T1000 (cell line): ENCODE results near the gene HM13.
"Not testable (repeated sequence)": the region's sequence is repeated elsewhere in the genome, so short reads cannot be mapped to it uniquely, and the experiment has no call there.

Experiments used
- DNase-seq: peaks from one replicate; lab custom pipeline; 2025; ENCODE audit warnings: mixed read lengths; lab: John Stamatoyannopoulos, UW

Gene HM13, protein sequence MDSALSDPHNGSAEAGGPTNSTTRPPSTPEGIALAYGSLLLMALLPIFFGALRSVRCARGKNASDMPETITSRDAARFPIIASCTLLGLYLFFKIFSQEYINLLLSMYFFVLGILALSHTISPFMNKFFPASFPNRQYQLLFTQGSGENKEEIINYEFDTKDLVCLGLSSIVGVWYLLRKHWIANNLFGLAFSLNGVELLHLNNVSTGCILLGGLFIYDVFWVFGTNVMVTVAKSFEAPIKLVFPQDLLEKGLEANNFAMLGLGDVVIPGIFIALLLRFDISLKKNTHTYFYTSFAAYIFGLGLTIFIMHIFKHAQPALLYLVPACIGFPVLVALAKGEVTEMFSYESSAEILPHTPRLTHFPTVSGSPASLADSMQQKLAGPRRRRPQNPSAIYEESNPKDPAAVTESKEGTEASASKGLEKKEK

DNA sequence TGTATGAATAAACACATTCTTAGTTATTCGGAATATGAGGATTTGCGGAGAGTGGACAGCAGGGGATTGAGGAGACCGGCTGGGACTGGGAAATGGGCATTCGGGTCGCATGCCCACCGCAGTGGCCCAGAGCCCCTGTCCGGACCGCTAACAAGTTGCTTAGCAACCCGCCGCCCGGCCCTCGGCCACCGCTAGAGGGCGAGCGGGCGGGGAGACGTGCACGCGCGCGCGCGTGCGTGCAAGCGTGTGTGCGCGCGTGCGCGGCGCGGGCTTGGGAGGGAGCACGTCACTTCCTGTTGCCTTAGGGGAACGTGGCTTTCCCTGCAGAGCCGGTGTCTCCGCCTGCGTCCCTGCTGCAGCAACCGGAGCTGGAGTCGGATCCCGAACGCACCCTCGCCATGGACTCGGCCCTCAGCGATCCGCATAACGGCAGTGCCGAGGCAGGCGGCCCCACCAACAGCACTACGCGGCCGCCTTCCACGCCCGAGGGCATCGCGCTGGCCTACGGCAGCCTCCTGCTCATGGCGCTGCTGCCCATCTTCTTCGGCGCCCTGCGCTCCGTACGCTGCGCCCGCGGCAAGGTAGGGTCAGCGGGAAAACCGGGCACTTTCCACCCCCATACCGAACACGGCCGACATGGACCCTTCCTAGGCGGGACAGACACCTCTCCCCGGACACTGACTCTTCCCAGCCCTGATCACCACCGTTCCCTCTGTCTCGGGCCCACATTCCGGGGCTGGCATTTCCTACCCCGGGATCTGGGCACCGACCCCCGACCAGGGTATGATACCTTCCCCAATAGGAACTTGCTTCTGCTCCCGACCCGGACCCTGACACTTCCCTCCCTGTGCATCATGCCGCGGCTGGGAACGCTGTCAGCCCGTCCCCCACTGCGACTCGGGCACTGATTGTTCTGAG, at the start of gene HM13:
TSS of gene HM13 (plus strand) at position 289 of the 918 bp plus-strand sequence. CDS start at position 399, 110 bp downstream.
- peak; percentile 61 for DNase-seq

DNA sequence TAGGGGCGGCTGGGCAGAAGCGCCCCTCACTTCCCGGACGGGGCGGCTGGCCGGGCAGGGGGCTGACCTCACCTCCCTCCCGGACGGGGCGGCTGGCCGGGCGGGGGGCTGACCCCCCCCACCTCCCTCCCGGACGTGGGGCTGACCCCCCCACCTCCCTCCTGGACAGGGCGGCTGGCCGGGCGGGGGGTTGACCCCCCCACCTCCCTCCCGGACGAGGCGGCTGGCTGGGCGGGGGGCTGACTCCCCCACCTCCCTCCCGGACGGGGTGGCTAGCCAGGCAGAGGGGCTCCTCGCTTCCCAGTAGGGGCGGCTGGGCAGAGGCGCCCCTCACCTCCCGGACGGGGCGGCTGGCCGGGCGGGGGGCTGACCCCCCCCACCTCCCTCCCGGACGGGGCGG, 43.3 kb upstream of the HM13 start:
- DNase-seq: not testable (repeated sequence)

DNA sequence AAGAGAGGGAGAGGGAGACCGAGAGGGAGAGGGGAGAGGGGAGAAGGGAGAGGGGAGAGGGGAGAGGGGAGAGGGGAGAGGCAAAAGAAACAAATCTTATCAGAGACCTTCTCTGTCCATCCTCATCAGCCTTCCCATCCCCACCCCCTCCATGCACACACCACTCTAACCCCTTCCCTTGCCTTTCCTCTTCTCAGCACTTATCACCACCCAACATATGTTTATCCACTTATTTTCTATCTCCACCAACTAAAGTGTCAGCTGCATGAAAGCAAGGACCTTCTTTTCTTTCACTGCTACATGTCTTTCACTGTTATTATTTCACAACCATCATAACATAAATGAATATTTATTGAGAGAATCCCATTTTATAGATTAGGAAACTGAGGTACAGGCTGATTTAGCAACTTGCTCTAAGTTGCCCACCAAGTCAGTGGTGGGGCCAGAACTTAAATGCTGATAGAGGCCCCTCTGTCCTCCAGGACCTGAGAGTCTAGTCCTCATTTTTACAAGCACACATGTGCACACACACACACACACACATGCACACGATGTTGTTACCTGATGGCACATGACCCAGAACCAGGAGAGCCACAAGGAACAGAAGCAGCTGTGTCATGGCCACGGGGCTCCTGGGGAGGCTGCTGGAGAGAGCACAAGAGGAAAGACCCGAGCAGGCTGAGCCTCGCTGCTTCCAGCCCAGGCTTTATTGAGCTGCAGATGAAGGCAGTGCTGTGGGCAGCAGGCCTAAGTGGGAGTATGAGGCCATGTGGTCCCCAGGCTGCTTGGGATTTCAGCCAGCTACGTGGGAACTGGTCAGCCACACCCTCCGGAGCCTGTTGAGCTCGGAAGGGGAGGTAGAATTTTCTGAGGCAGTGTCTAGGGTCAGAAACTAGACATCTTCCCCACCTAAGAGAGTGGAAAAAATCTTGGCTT, 41.6 kb upstream of the HM13 start:
- DNase-seq: no peak

DNA sequence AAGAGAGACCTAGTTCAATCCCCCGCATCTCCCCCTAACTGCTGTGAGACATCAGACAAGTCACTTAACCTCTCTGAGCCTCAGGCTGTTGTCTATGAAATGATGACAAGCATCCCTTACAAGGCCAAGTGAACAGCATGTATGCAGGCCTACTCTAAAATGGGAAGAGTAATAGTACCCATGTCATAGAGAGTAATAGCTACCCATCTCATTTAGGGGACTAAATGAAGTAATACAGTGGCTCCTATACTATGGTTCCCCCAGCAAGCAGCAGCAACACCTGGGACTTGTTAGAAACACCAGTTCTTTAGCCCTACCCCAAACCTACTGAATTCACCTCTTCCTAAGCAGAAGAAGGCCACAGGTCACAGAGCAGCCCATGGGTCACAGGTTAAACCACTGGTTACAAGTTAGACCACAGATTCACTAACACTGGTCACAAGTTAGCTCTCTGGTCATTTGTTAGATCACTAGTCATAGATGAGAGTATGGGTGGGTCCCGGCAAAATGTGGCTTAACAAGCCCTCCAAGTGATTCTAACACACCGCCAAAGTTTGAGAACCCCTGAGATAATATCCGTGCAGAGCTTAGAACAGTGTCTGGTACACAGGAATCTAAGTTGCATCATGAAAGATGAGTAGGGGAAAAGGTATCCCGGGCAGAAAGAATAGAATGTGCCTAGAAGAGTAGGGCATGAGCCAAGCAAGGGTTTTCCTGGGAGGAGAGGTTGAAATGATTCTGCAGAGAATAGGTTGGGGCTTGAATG, 40.7 kb upstream of the HM13 start:
- DNase-seq: no peak

DNA sequence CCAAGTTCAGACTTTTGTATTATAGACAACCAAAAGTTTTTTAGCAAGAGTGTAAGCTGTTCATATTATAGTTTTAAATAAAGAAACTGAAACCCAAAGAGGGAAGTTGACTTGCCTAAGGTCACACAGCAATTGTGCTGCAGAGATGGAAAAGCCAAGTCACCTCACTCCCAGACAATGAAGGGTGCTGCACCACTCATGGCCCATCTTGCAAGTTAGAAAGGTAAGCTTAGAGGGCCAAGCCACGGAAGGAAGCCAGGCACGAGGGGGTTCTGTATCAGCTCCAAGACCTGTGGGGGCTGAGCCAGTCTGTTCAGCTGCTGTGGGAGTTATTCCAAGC, 40.2 kb upstream of the HM13 start:
- DNase-seq: no peak

DNA sequence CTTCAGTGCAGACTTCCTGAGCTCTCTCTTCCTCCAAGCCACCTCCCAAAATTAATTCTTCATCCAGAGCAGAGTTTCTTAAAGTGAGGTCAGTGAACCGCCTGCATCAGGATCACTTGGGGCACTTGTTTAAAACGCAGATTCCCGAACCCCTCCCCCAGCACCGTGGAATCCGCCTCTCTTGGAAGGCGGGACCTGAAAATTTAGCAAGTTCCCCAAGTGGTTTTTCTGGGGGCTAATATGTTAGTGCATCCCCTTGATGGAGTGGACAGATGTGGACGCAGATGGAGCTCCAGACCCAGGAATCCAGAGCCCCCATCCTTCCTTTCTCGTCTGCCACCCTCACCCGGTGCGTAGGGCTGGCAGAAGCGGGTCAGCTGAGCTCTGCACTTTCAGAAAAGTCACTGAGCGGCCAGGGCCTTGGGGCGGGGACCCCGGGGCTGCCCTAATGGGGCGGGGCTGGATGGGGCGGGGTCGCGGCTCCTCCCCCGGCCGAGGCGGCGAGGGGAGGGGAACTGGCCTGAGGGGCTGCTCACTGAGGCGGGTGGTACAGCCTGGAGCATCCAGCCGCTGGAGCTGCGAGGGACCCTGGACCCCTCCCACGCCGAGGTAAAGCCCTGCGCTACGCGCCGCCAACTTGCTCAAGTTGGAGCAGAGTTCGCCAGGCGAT, 39.3 kb upstream of the HM13 start, which contains the start of the genes DEFB124 and REM1:
TSS of gene DEFB124 (minus strand) at position 370 of the 670 bp plus-strand sequence. CDS start 2,114 bp downstream, outside the sequence.
TSS of gene REM1 (plus strand) at position 531 of the 670 bp plus-strand sequence. CDS start 1,158 bp downstream, outside the sequence.
- DNase-seq: no peak

DNA sequence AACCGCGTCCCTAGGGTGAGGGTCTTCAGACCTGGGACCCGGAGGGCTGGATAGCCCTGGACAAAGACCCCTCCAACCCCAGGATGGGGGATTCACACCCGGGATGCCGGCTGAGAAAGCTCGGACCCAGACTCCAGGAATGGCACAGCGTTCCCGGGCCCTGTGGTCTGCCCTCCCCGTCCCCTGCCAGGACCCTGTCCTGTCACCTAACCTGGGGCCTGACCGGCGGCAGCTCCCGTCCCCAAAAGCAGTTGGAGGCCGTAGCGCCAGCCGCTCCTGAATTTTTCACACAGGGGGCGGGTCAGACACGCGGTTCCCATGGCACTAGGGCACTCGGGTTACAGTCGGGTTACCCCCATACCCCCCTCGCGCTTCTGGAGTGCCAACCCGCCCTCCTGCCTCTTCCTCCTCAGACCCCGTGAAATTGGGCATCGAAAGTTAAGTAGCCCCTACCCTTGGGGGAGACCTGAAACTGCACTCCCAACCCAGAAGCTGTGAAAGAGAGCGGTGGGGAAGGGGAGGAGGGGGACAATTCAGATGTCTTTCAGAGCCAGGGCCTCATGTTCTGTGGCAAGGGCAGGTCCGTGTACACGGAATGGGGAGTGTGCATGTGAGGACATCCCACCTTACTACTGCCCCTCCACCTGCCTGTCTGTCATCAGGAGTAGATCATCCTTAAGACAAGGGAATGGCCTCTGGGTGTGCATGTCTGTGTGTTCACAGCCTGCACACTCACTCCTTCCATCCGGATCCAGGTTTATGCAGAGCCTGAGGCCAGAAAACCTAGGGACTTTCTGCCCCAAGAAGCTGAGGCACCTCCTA, 38.6 kb upstream of the HM13 start:
- DNase-seq: no peak

DNA sequence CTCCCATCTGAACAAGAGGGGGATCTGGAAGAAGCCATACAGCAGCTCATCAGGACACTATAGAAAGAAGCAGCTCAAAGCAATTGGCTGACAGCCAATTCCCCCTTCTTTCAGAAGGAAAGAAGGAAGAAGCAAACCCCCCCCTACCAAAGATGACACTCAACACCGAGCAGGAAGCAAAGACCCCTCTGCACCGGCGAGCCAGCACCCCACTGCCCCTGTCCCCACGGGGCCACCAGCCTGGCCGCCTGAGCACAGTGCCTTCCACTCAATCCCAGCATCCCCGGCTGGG, 38.0 kb upstream of the HM13 start:
- DNase-seq: no peak

DNA sequence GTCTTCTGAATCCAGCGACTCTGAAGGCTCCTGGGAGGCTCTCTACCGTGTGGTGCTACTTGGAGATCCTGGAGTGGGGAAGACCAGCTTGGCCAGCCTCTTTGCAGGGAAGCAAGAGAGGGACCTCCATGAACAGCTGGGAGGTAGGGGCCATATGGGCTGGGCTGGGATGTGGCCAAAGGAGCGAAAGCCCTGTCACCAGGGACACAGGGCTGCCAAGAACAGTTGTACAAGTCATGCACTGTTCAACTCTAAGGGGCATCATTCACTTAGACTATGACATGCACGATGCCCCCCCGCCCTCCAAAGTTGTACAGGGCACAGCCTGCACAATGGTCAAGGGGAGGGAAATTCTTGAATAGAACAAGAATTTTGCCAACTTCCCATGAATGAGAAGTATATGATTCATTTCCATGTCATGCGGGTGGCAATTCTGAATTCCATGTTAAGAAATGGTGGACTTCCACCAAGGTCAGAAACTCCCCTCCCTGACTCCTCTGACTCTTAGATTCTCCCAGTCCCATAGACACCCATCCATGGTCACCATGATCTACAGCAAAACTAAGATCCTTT, 37.5 kb upstream of the HM13 start:
- no peak for DNase-seq

DNA sequence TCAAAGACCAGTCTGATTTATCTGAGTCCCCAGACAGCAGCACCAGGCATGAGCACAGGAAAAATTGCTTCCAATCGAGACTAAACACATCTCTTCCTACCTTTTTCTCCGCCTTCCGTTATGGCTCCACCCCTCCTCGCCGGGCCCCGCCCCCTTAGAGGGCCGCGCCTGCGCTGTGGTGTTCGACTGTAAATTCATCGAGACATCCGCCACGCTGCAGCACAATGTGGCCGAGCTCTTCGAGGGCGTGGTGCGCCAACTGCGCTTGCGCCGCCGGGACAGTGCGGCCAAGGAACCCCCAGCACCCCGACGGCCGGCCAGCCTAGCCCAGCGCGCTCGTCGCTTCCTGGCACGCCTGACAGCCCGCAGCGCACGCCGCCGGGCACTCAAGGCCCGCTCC, 30.2 kb upstream of the HM13 start:
- DNase-seq: no peak

DNA sequence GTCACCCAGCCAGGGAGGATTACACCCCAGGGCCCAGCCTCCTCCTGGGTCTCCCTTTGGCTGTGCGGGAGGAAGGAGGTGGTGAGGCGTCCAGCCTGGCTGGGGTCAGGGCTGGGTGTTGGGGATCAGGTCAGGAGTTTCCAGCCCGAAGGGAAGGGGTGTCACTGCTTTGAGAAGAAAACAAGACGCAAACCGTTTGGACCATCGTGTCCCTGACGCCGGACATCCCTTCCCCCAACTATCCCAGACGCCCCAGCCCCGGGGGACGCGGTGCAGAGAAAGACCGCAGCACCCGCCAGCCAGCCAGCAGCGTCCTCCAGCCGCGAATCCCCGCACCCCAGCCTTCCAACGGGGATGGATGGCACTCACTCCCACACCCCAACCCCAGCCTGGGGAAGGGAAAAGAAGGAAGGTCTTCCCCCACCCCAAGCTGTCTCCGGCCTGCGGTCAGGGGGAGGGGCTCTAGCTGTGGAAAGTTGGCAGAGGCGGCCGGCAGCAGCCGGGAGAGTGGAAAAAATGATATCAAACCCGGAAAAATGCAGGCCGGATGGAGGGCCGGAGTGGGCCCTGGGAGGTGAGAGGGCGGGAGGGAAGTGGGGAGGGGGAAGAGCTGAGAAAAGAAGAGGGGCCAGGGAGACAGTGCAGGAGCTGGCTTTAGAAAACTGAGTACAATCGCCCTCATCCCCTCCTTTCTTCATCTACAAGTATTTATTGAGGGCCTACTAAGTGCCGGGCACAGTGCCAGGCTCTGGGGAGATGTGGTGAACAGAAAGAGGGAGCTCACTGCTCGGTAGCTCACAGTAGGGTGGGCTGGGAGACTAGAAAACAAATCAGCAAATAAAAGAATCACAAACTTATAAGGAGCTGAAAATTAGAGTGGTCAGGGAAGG, 28.5 kb upstream of the HM13 start:
- DNase-seq: no peak

DNA sequence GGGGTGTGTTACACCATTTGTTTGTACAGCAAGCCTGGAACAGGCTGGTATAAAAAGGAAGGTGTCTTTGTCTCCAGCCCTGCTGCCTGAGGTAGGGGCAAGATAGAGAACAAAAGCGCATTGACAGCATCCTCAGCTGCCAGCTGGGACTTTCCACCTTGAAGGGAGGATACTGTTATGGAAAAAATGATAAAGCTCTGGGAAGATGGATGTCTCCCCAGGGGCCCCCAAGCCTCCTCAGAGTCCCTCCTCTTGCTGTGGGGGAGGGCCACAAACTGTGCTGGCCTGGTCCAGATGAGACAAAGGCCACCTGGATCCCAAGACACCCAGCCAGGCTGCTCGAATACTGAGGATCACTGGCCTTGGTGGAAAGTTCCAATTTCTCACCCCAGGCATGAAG, 26.1 kb upstream of the HM13 start:
- no peak for DNase-seq

DNA sequence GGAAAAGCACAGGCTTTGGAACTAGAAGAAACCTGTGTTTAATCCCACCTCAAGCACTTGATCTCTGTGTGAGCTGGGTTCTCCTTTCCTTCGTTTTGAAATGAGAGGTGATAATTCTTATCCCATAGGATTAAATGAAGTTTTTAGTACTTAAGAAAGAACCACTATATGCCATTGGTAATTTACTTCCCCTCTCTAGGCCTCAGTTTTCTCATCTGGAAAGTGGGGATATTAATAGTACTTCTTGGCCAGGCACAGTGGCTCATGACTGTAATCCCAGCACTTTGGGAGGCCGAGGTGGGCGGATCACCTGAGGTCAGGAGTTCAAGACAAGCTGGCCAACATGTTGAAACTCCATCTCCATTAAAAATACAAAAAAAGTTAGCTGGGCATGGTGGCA, 25.1 kb upstream of the HM13 start:
- DNase-seq: no peak

DNA sequence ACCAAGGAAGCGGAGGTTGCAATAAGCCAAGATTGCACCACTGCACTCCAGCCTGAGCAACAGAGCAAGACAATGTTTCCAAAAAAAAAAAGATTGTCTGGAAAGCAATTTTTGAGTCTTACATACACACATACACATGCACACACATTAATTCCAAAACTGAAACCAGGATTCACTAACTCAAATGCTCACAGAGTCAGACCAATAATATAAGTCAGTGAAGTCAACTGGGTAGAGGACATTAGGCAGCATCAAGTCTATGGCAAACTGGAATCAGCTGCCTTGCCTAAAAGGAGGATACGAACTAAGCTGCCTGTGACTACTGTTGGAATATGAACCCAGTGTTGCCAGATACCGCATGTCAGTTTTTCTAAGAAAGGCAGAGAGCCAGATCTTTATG, 23.5 kb upstream of the HM13 start:
- no peak for DNase-seq

DNA sequence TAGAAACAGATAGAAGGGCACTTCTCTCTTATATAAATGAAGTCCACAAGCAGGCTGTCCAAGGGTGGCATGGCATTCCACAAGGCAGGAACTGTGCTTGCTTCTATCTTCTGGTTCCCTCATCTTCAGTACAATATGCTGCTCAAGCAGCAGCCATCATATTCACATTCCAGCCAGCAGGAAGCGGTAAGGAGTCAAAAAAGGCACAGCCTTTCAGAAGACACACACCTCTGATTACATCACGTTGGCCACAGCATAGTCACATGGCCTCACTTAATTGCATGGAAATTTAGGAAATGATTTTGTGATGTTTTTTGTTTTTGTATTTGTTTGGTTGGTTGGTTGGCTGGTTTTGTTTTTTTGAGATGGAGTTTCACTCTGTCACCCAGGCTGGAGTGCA, 20.1 kb upstream of the HM13 start:
- no peak for DNase-seq

DNA sequence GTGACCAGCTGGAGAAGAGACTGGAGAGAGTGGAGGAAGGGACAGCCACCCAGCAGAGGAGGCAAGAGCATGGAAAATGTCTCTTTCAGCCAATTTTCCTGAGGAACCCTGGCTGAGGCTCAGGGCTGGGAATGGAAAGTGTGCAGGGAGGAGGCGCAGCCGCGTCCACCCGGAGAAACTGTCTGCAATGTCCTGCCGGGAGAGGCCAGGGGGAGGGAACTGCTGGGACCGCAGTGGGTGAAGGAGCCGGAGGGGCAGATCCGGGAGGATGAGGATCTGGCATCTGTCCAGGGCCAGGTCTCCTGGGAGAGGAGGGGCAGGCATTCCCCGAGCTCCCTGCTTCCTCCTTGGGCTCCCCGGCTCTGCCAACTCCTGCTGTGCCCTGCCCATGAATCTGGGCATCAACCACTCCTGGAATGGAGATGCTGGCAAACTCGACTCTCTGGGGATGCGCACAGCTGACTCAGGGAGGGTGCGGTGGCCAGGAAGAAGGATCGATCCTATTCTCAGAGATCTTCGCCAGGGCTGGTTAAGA, 17.4 kb upstream of the HM13 start:
- DNase-seq: no peak

DNA sequence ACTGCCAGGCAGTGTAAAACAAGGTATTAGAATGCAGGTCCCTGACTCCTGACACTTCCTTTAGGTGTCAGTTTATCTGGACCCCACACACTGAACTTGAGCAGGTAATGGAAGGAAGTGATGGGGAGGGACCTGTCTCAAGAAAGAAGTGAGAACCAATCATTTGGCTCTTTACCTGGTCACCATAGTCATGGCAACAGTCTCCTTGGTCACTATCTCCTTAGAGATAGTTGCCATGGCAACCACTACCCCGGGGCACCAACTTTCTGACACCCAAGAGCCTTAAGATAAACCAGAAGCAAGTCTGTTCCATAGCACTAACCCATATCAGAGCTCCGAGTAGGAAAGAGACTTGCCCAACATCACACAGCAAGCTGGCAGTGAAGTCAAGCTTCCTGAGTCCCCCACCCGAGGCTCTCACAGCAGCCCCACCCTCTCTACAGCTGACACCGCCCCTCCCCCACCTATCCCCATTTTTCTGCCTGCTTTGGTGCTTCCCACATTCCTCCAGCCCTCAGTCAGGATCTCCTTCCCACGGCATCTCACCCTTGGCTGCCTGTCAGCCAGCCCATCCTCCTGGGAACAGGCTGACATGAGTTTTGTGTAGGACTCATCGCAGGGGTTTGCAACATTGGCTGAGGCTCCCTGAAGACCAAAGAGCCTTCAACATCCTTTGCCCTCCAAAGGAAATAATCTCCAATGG, 16.3 kb upstream of the HM13 start:
- DNase-seq: no peak
